Kidney (tissue), 14 donors: ENCODE measurements around the gene RASEF. TPM values are rescaled to one million over a fixed set of nuclear protein-coding genes. Genes with fewer than 3 reads are reported as not detected.

Experiments
- DNase-seq, 5 donors: peaks; one replicate each; pipeline ENCODE4 v3.0.0-alpha.2; 2013 to 2020
- FAIRE-seq: peaks from 2 replicates; lab custom pipeline; 2012; peaks lifted over from hg19 to GRCh38; lab: Jason Lieb, UNC
- H3K27ac ChIP-seq, 2 donors: one replicate each; pipeline ENCODE4 v1.7.0; 2013; ENCODE audit warnings: low read depth in 2 of 2, low read length in 2 of 2, inconsistent platforms in 1 of 2
- H3K27me3 ChIP-seq: one replicate; pipeline ENCODE4 v1.7.1; 2013; ENCODE audit warnings: low read length, inconsistent platforms; ENCODE audit not compliant: control insufficient read depth, insufficient read depth
- H3K36me3 ChIP-seq, 3 donors: one replicate each; pipeline versions ENCODE4 v1.7.0 to v1.7.1; 2013; ENCODE audit warnings: low read length in 3 of 3, control low read depth in 1 of 3, inconsistent platforms in 1 of 3; ENCODE audit not compliant: insufficient read depth in 3 of 3, control insufficient read depth in 2 of 3
- H3K4me1 ChIP-seq, 3 donors: one replicate each; pipeline versions ENCODE4 v1.7.0 to v1.7.1; 2013; ENCODE audit warnings: low read length in 3 of 3, inconsistent platforms in 1 of 3, low read depth in 1 of 3; ENCODE audit not compliant: control insufficient read depth in 2 of 3, insufficient read depth in 2 of 3
- H3K4me3 ChIP-seq, 3 donors: one replicate each; pipeline versions ENCODE4 v1.7.0 to v1.8.1; 2013; ENCODE audit warnings: low read length in 3 of 3, control low read depth in 1 of 3, inconsistent platforms in 1 of 3
- H3K9ac ChIP-seq, 3 donors: one replicate each; pipeline versions ENCODE4 v1.7.0 to v1.7.1; 2013; ENCODE audit warnings: low read length in 3 of 3, control low read depth in 1 of 3, inconsistent platforms in 1 of 3
- H3K9me3 ChIP-seq, 3 donors: one replicate each; pipeline versions ENCODE4 v1.7.0 to v1.7.1; 2013; ENCODE audit warnings: low read length in 3 of 3, control low read depth in 1 of 3, inconsistent platforms in 1 of 3; ENCODE audit not compliant: control insufficient read depth in 2 of 3, insufficient read depth in 1 of 3
- CTCF ChIP-seq: IDR thresholded peaks from 3 replicates; pipeline ENCODE4 v1.5.1; 2012; ENCODE audit warnings: mild to moderate bottlenecking, moderate library complexity, borderline replicate concordance; ENCODE audit not compliant: insufficient read depth; ENCODE audit errors: extremely low read depth
- intact Hi-C: fragments of 100-400 bp; cut with DNase I; formaldehyde crosslinking; loops from one replicate; pipeline ENCODE4 v1.11.1; 2022
- polyA plus RNA-seq: library from polyadenylated mRNA; stranded (reverse); fragments of 350-450 nt; fragmentation: Illumina TruSeq; extraction: RNeasy Lipid Tissue Mini Kit (QIAGEN cat#74804); gene quantifications from one replicate; pipeline ENCODE4 v1.2.3, GENCODE V29; 2014; ENCODE audit warnings: low read depth, low replicate concordance; ENCODE audit not compliant: insufficient read depth
- total RNA-seq: library from RNA; stranded (reverse); fragmentation: NEBNext Ultra II Directional; extraction: Animal tissue kit (Norgen Biotek cat#: 25700); gene quantifications from one replicate; pipeline ENCODE4 v1.2.1, GENCODE V29; 2021
- donor health status: control.
- donor health status: control.
- donor health status: control.
- donor health status: control.
- donor health status: control.
- donor health status: DM: yes; HTN: yes; CAD: no.
- donor health status: Normal renal cell carcinoma (clear cell type).

RASEF gene
- total and polyA plus RNA-seq, 2 donors from 2014 or later = 2.2 to 11.9 TPM

DNA sequence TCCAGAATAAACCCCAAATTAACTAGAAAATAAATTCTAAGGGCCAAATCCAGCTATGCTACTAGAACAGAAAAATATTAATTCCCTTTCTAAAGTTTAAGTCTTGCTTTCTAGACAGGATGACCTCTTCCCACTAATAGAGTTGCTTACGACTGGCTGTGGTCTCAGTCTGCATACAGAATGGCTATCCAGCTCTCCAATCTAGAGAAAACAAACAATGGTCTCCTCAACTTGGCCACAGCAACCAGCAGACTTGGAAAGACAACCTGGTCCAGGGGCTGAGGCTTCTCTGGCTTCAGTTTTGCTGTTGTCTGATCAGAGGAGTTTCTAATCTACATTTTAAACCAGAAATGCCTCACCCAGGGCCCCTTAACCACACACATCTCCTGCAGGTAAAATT, 28.9 kb downstream of the RASEF start:
- no peak for TF ChIP-seq CTCF
- H3K9ac ChIP-seq = no peak overlapping the region

GRCh38 chr9:83032065-83032625, 30.8 kb downstream of the RASEF start:
- no peak overlapping the region for H3K4me3 ChIP-seq
- H3K36me3 ChIP-seq = no peaks in the 10 kb centered on the region
- DNase-seq (no peak), FAIRE-seq (no peak)
- no peak overlapping the region for H3K27ac ChIP-seq
- no peaks in the 10 kb centered on the region for H3K4me1 ChIP-seq
- H3K9ac ChIP-seq = no peak overlapping the region
- H3K9me3 ChIP-seq = no peaks in the 10 kb centered on the region
- H3K27me3 ChIP-seq = no peaks in the 10 kb centered on the region
- TF ChIP-seq CTCF = no peak
- intact Hi-C loops = no loop called here

More for the DNA sequence above, 28.9 kb downstream of the RASEF start:
- intact Hi-C loops = no loop called here
- H3K9me3 ChIP-seq = no peaks in the 10 kb centered on the region
- no peaks in the 10 kb centered on the region for H3K36me3 ChIP-seq
- DNase-seq (no peak), FAIRE-seq (no peak)
- H3K27ac ChIP-seq = no peak overlapping the region
- H3K4me3 ChIP-seq = no peak overlapping the region
- no peaks in the 10 kb centered on the region for H3K4me1 ChIP-seq
- H3K27me3 ChIP-seq = no peaks in the 10 kb centered on the region

GRCh38 chr9:83030391-83031107, 32.4 kb downstream of the RASEF start:
- DNase-seq (no peak), FAIRE-seq (no peak)
- Histone ChIP-seq H3K9ac (no peak overlapping the region), H3K27ac (no peak overlapping the region), H3K9me3 (no peaks in the 10 kb centered on the region), H3K4me1 (no peaks in the 10 kb centered on the region), H3K4me3 (no peak overlapping the region), H3K27me3 (no peaks in the 10 kb centered on the region), H3K36me3 (no peaks in the 10 kb centered on the region)
- intact Hi-C loops = no loop called here
- no peak for TF ChIP-seq CTCF
